H1 (cell line): ENCODE measurements around the gene MYL6. TPM values are rescaled to one million over a fixed set of nuclear protein-coding genes. Genes with fewer than 3 reads are reported as not detected.

Source experiments
- CTCF ChIA-PET: fragments of 300-600 bp; sonication (Branson Sonifier 250); formaldehyde crosslinking; loops from one replicate; lab custom pipeline; 2021; ENCODE audit not compliant: partially characterized antibody; lab: Charles Lee
- POLR2A ChIA-PET: fragments of 300-600 bp; sonication (Branson Sonifier 250); formaldehyde crosslinking; loops from one replicate; lab custom pipeline; 2021; ENCODE audit warnings: inconsistent platforms; ENCODE audit not compliant: partially characterized antibody; lab: Charles Lee
- DNase-seq, 2 experiments: peaks; one replicate each; pipeline versions ENCODE4 v3.0.0 to v3.0.0-alpha.2; 2010 to 2022; ENCODE audit warnings: low spot score in 2 of 2, low read depth in 1 of 2, mixed read lengths in 1 of 2
- FAIRE-seq: peaks from 2 replicates; lab custom pipeline; 2011; peaks lifted over from hg19 to GRCh38; lab: Jason Lieb, UNC
- H2AFZ ChIP-seq: 2 replicates; pipeline ENCODE4 v1.8.1; 2012; ENCODE audit warnings: low read length, inconsistent platforms
- H2AK5ac ChIP-seq: 2 replicates; pipeline ENCODE4 v1.6.1; 2013; ENCODE audit warnings: low read depth, low read length
- H2BK120ac ChIP-seq: replicated peaks from 2 replicates; pipeline ENCODE3; 2013; ENCODE audit warnings: low read depth, low read length, inconsistent platforms
- H2BK12ac ChIP-seq: 2 replicates; pipeline ENCODE4 v1.6.1; 2013; ENCODE audit warnings: low read depth, low read length
- H2BK15ac ChIP-seq: 2 replicates; pipeline ENCODE4 v1.6.1; 2013; ENCODE audit warnings: low read length
- H2BK20ac ChIP-seq: 2 replicates; pipeline ENCODE4 v1.6.1; 2013; ENCODE audit warnings: low read length
- H2BK5ac ChIP-seq: 2 replicates; pipeline ENCODE4 v1.6.1; 2013; ENCODE audit warnings: low read depth, low read length
- H3K14ac ChIP-seq: 2 replicates; pipeline ENCODE4 v1.6.1; 2013; ENCODE audit warnings: inconsistent platforms; ENCODE audit not compliant: insufficient read length
- H3K18ac ChIP-seq: 2 replicates; pipeline ENCODE4 v1.6.1; 2013; ENCODE audit warnings: low read length; ENCODE audit errors: extremely low read depth
- H3K23ac ChIP-seq: 2 replicates; pipeline ENCODE4 v1.6.1; 2013; ENCODE audit warnings: inconsistent platforms; ENCODE audit not compliant: insufficient read length
- H3K23me2 ChIP-seq: 2 replicates; pipeline ENCODE4 v1.6.1; 2013; ENCODE audit warnings: low read depth, low read length
- H3K27ac ChIP-seq: 2 replicates; pipeline ENCODE4 v1.6.1; 2011; ENCODE audit warnings: low read depth, low read length, inconsistent platforms
- H3K27me3 ChIP-seq, 4 experiments: replicated peaks in 1 of 4; 1 replicate in 1 of 4; 2 replicates in 3 of 4; pipeline versions ENCODE4 v1.6.1 to v1.8.1; 2011 to 2013; ENCODE audit warnings: low read length in 3 of 4, mild to moderate bottlenecking in 3 of 4, inconsistent platforms in 2 of 4, mixed read lengths in 2 of 4, moderate library complexity in 1 of 4; ENCODE audit not compliant: control insufficient read depth in 3 of 4, insufficient read depth in 3 of 4; ENCODE audit errors: extremely low read depth in 1 of 4
- H3K36me3 ChIP-seq, 4 experiments: 2 replicates each; pipeline versions ENCODE4 v1.6.1 to v1.8.1; 2011 to 2013; ENCODE audit warnings: mild to moderate bottlenecking in 4 of 4, low read length in 3 of 4, moderate library complexity in 2 of 4, control low read depth in 1 of 4, inconsistent platforms in 1 of 4; ENCODE audit not compliant: insufficient read depth in 4 of 4, control insufficient read depth in 2 of 4
- H3K4ac ChIP-seq: replicated peaks from 2 replicates; pipeline ENCODE3; 2013; ENCODE audit warnings: low read length, low read depth, mixed read lengths, inconsistent platforms; ENCODE audit not compliant: insufficient read length
- H3K4me1 ChIP-seq, 4 experiments: replicated peaks in 1 of 4; 1 replicate in 1 of 4; 2 replicates in 3 of 4; pipeline versions ENCODE4 v1.6.1 to v1.8.1; 2011 to 2013; ENCODE audit warnings: low read length in 3 of 4, inconsistent platforms in 2 of 4, mixed read lengths in 1 of 4; ENCODE audit not compliant: insufficient read depth in 4 of 4, control insufficient read depth in 3 of 4
- H3K4me2 ChIP-seq, 2 experiments: 2 replicates each; pipeline versions ENCODE4 v1.6.1 to v1.8.1; 2011 to 2013; ENCODE audit warnings: low read depth in 2 of 2, low read length in 2 of 2, control low read depth in 1 of 2, inconsistent platforms in 1 of 2, mild to moderate bottlenecking in 1 of 2; ENCODE audit not compliant: insufficient read depth in 1 of 2
- H3K4me3 ChIP-seq, 4 experiments: fragments of 200-600, 300-600 bp in 1 of 4; sonication (generic), shearing (Covaris generic), sonication (Bioruptor Twin) in 1 of 4; 2 replicates each; pipeline versions ENCODE4 v1.5.1 to v1.8.1; 2011 to 2016; ENCODE audit warnings: low read length in 4 of 4, low read depth in 3 of 4, control low read depth in 2 of 4, inconsistent platforms in 2 of 4, mild to moderate bottlenecking in 2 of 4, mixed read lengths in 1 of 4, moderate library complexity in 1 of 4; ENCODE audit not compliant: insufficient read depth in 2 of 4; ENCODE audit errors: extremely low read depth in 1 of 4
- H3K56ac ChIP-seq: replicated peaks from 2 replicates; pipeline ENCODE3; 2013; ENCODE audit warnings: low read depth, mild to moderate bottlenecking, mixed read lengths, low read length, inconsistent platforms; ENCODE audit not compliant: insufficient read length
- H3K79me1 ChIP-seq: 2 replicates; pipeline ENCODE4 v1.6.1; 2013; ENCODE audit warnings: low read depth, low read length, control low read depth
- H3K79me2 ChIP-seq, 2 experiments: 2 replicates each; pipeline versions ENCODE4 v1.6.1 to v1.8.1; 2012 to 2013; ENCODE audit warnings: low read length in 2 of 2, mild to moderate bottlenecking in 2 of 2, inconsistent platforms in 1 of 2; ENCODE audit not compliant: insufficient read depth in 2 of 2, control insufficient read depth in 1 of 2
- H3K9ac ChIP-seq, 4 experiments: replicated peaks in 1 of 4; 1 replicate in 1 of 4; 2 replicates in 3 of 4; pipeline versions ENCODE4 v1.6.1 to v1.8.1; 2011 to 2013; ENCODE audit warnings: low read depth in 3 of 4, low read length in 3 of 4, control low read depth in 2 of 4, mild to moderate bottlenecking in 2 of 4, moderate library complexity in 2 of 4, inconsistent platforms in 1 of 4; ENCODE audit errors: extremely low read depth in 1 of 4
- H3K9me3 ChIP-seq, 2 experiments: 2 replicates each; pipeline versions ENCODE4 v1.6.1 to v1.8.1; 2012 to 2013; ENCODE audit warnings: mild to moderate bottlenecking in 2 of 2, moderate library complexity in 2 of 2, control low read depth in 1 of 2, inconsistent platforms in 1 of 2, low read depth in 1 of 2, low read length in 1 of 2, mixed read lengths in 1 of 2; ENCODE audit not compliant: insufficient read depth in 2 of 2
- H4K20me1 ChIP-seq, 2 experiments: replicated peaks in 1 of 2; 2 replicates each; pipeline versions ENCODE3 to v1.8.1; 2011 to 2013; ENCODE audit warnings: inconsistent platforms in 2 of 2, low read length in 2 of 2, mild to moderate bottlenecking in 1 of 2; ENCODE audit not compliant: insufficient read depth in 2 of 2, control insufficient read depth in 1 of 2
- H4K5ac ChIP-seq: 2 replicates; pipeline ENCODE4 v1.6.1; 2013; ENCODE audit warnings: low read length, low read depth, mixed read lengths, inconsistent platforms; ENCODE audit not compliant: insufficient read length
- H4K8ac ChIP-seq: 2 replicates; pipeline ENCODE4 v1.8.0; 2013; ENCODE audit warnings: mild to moderate bottlenecking, moderate library complexity, low read length, inconsistent platforms; ENCODE audit not compliant: insufficient read depth; ENCODE audit errors: extremely low read depth
- H4K91ac ChIP-seq: replicated peaks from 2 replicates; pipeline ENCODE3; 2013; ENCODE audit warnings: low read length, mixed read lengths, inconsistent platforms; ENCODE audit not compliant: insufficient read length
- EZH2 ChIP-seq: fragments of 200-600 bp; sonication (generic); IDR thresholded peaks from 2 replicates; pipeline ENCODE4 v1.7.1; 2012; ENCODE audit warnings: low read depth, mild to moderate bottlenecking, moderate library complexity, low read length, inconsistent platforms; ENCODE audit not compliant: severe bottlenecking
- FOSL1 ChIP-seq: IDR thresholded peaks from 2 replicates; pipeline ENCODE4 v1.6.1; 2011; ENCODE audit warnings: mild to moderate bottlenecking, low read depth, low read length, moderate library complexity; ENCODE audit not compliant: insufficient read depth
- KDM4A ChIP-seq: IDR thresholded peaks from one replicate; pipeline ENCODE4 v1.7.1; 2012; ENCODE audit warnings: low read depth, mild to moderate bottlenecking, moderate library complexity, low read length, inconsistent platforms; ENCODE audit not compliant: severe bottlenecking
- KDM5A ChIP-seq: fragments of 200-600 bp; IDR thresholded peaks from 2 replicates; pipeline ENCODE4 v1.7.1; 2012; ENCODE audit warnings: mild to moderate bottlenecking, low read length, inconsistent platforms, mixed read lengths
- SIX5 ChIP-seq: IDR thresholded peaks from 2 replicates; pipeline ENCODE4 v1.6.1; 2011; ENCODE audit warnings: mild to moderate bottlenecking, low read depth, low read length
- SP2 ChIP-seq: IDR thresholded peaks from 2 replicates; pipeline ENCODE4 v1.6.1; 2012; ENCODE audit warnings: mild to moderate bottlenecking, low read length, inconsistent platforms
- TAF1 ChIP-seq: IDR thresholded peaks from 2 replicates; pipeline ENCODE4 v1.6.1; 2011; ENCODE audit warnings: mild to moderate bottlenecking, low read depth, low read length
- TBP ChIP-seq: IDR thresholded peaks from 2 replicates; pipeline ENCODE4 v1.6.1; 2011; ENCODE audit warnings: low read depth, low read length, improper control_type of control experiment
- WGBS, 2 experiments: shearing (Covaris generic) in 1 of 2; methylation state at CpG; one replicate each; pipeline versions ENCODE4 v1.1.6 to v1.1.7; 2013 to 2015; ENCODE audit warnings: low lambda C conversion rate in 2 of 2, mixed read lengths in 2 of 2, inconsistent platforms in 1 of 2, low coverage in 1 of 2, missing lambda C conversion rate in 1 of 2; ENCODE audit not compliant: insufficient replicate concordance in 2 of 2, insufficient coverage in 1 of 2, insufficient read length in 1 of 2; ENCODE audit errors: extremely low coverage in 1 of 2, missing lambda C conversion rate in 1 of 2; 5-methylcytosine and 5-hydroxymethylcytosine counted together
- polyA plus RNA-seq, 7 experiments: library from polyadenylated mRNA; depleted of rRNA in 3 of 7; stranded (reverse) in 5 of 7; unstranded in 2 of 7; fragments of >200 nt in 5 of 7; fragments of 200-250 nt in 2 of 7; gene quantifications; 1 replicate in 5 of 7; 2 replicates in 1 of 7; 4 replicates in 1 of 7; pipeline versions ENCODE4 v1.2.1 to v1.2.3, GENCODE V29; 2011 to 2013; ENCODE audit warnings: missing spikeins in 2 of 7, mixed read lengths in 2 of 7
- total RNA-seq: library from RNA; stranded (reverse); fragmentation: NEBNext Ultra II Directional; extraction: Animal tissue kit (Norgen Biotek cat#: 25700); gene quantifications from 2 replicates; pipeline ENCODE4 v1.2.1, GENCODE V29; 2021

Gene MYL6
- total and polyA plus RNA-seq, 2 of the 8 experiments (the other 6 are each of a cell fraction or from before 2014, with no cell fraction given): 1,130 to 2,279 TPM

DNA sequence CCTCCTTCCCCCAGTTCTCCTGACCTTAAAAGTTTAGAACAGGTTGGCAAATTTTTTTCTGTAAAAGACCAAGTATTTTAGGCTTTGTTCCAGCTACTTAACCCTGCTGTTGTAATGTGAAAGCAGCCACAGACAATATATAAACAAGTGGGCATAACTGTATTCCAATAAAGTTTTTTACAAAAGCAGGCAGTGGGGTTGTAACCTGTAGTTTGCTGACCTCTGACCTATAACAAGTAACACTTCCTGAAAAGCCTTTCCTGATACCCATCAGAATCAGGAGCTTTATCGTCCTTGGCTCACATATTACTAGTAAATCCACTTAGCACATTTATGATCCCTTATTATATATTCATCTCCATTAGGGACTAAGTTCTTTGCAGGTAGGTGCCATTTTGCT lies 44.2 kb downstream of the MYL6 start:
- Histone ChIP-seq H3K4me3 (no peak overlapping the region), H3K18ac (no peak overlapping the region), H3K23me2 (no peaks in the 10 kb centered on the region), H2BK15ac (no peak overlapping the region), H3K4me2 (no peak overlapping the region), H3K14ac (no peak overlapping the region), H3K9ac (no peak overlapping the region), H2BK20ac (no peak overlapping the region), H3K79me2 (no peaks in the 10 kb centered on the region), H2BK120ac (no peak overlapping the region), H3K9me3 (no peaks in the 10 kb centered on the region), H2BK5ac (no peak overlapping the region), H3K36me3 (peaks cover 8 to 27% (median 17%) of the 10 kb centered on the region in 4 experiments), H4K5ac (no peak overlapping the region), H3K27me3 (no peaks in the 10 kb centered on the region), H2AFZ (no peak overlapping the region), H4K20me1 (no peaks in the 10 kb centered on the region), H3K27ac (no peak overlapping the region), H3K4ac (no peak overlapping the region), H4K91ac (no peak overlapping the region), H3K56ac (no peak overlapping the region), H3K4me1 (no peaks in the 10 kb centered on the region), H3K79me1 (no peaks in the 10 kb centered on the region), H4K8ac (no peak overlapping the region), H3K23ac (no peak overlapping the region), H2BK12ac (no peak overlapping the region), H2AK5ac (no peak overlapping the region)
- ChIA-PET CTCF (interaction anchor here (1.1 to 12.3 kb wide), 5 partner anchors 12 to 47 kb away, joined by 3 to 111 read pairs (median 3); partner anchors contain the start of genes RNF41 and SMARCC2), POLR2A (interaction anchor here (0.9 to 17.4 kb wide), 11 partner anchors 11 to 98 kb away, joined by 3 to 203 read pairs (median 5); partner anchors contain the start of genes PA2G4, RNF41 and SMARCC2)
- TF ChIP-seq SP2 (no peak), KDM5A (no peak), SIX5 (no peak), TAF1 (no peak), KDM4A (no peak), EZH2 (no peak), TBP (no peak), FOSL1 (no peak)
- 87% methylated on average over 1 of the region's 1 CpG; no CpG with 5 or more reads in 1 of the 2 experiments for WGBS, 2 experiments
- no peak for DNase-seq
- no peak for FAIRE-seq
